Fibroblast of villous mesenchyme (primary cell): ENCODE data around the gene INHBE. TPM values are rescaled to one million over a fixed set of nuclear protein-coding genes. Genes with fewer than 3 reads are reported as not detected.

Experiments used
- DNase-seq: peaks from one replicate; pipeline ENCODE4 v3.0.0-alpha.2; 2010; ENCODE audit warnings: low read depth
- H3K4me3 ChIP-seq: 2 replicates; pipeline ENCODE4 v1.5.1; 2011; ENCODE audit warnings: low read depth, mild to moderate bottlenecking, low read length
- total RNA-seq: library from RNA; depleted of rRNA; stranded (reverse); fragments of >200 nt; gene quantifications from 2 replicates; pipeline ENCODE4 v1.2.3, GENCODE V29; 2012
- TF ChIP-seq, protein P1 (sequence below): IDR thresholded peaks from 2 replicates; pipeline ENCODE4 v1.5.1; 2012; ENCODE audit warnings: low read depth, mild to moderate bottlenecking, low read length; ENCODE audit not compliant: insufficient read depth

The INHBE gene
- total RNA-seq, 1 donor = 1.7 TPM

- H3K4me3 ChIP-seq = no peak overlapping the region
- TF ChIP-seq, protein P1, sequence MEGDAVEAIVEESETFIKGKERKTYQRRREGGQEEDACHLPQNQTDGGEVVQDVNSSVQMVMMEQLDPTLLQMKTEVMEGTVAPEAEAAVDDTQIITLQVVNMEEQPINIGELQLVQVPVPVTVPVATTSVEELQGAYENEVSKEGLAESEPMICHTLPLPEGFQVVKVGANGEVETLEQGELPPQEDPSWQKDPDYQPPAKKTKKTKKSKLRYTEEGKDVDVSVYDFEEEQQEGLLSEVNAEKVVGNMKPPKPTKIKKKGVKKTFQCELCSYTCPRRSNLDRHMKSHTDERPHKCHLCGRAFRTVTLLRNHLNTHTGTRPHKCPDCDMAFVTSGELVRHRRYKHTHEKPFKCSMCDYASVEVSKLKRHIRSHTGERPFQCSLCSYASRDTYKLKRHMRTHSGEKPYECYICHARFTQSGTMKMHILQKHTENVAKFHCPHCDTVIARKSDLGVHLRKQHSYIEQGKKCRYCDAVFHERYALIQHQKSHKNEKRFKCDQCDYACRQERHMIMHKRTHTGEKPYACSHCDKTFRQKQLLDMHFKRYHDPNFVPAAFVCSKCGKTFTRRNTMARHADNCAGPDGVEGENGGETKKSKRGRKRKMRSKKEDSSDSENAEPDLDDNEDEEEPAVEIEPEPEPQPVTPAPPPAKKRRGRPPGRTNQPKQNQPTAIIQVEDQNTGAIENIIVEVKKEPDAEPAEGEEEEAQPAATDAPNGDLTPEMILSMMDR = no peak
- peak; percentile 36 for DNase-seq
Observed at GRCh38 chr12:57483466-57483865, 28.4 kb downstream of the INHBE start.

DNA sequence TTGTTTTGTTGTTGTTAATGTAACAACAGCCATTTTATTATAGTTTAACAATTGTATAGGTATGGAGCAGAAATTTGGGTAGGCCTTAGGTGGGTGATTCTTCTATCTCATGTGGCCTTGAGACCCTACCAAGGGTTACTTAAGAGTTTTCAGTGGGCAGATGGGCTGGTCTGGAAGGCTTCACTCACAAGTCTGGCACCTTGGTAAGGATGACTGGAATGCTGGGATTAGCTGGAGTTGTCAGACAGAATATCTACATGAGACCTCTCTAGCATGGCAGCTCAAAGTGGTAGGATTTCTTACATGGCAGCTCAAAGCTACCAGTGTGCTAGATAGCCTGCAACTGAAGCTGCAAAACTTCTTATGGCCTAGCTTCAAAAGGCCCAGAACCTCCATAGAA lies 30.6 kb downstream of the INHBE start:
- TF ChIP-seq, protein P1 = no peak
- no peak for DNase-seq
- H3K4me3 ChIP-seq = no peak overlapping the region

DNA sequence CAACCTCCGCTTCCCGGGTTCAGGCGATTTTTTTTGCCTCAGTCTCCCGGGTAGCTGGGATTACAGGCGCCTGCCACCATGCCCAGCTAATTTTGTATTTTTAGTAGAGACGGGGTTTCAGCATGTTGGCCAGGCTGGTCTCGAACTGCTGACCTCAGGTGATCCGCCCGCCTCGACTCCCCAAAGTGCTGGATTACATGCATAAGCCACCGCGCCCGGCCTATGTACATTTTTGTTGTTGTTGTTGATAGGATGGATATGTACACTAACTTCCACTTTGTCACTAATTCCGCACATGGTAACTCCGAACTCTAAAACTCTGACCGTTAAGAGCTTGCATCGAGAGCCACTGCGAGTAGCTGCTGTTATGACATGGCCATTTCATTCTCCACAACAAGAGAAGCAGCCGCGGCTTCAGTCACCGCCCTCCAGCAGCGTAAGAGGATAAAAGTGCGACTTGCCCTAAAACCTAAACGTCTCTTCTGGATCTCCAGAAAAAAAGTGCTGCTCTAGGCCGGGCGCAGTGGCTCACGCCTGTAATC lies 32.0 kb downstream of the INHBE start:
- no peak for DNase-seq
- TF ChIP-seq, protein P1 = no peak
- H3K4me3 ChIP-seq = peak overlapping the region; percentile 96

DNA sequence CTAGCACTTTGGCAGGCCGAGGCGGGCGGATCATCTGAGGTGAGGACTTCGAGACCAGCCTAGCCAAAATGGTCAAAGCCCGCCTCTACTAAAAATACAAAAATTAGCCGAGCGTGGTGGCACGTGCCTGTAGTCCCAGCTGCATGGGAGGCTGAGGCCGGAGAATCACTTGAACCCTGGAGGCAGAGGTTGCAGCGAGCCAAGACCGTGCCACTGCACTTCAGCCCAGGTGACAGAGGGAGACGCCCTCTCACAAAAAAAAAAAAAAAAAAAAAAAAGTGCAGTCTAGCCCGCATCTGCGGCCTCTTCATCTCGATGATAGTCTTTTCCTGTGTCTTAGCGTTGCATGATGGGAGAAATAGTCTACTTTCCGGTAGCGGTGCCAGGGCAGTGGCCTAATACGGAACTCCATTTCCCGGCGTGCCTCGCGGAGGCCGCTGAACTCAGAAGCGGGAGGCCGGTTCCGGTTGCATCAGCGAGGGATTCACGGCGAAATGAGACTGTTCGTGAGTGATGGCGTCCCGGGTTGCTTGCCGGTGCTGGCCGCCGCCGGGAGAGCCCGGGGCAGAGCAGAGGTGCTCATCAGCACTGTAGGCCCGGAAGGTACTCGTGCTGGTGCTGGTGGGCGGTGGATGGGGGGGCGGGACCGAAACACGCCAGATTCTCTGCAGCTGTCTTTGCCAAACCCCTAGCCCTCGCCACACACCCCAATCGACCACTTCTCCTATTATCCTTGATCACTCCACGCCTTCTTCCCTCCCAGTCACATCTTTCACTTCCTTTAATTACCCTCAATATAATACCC lies 32.7 kb downstream of the INHBE start, which contains the start of gene MARS1:
Gene MARS1 (plus strand): TSS at position 472 of the 805 bp plus-strand sequence. CDS start 23 bp downstream, at position 495.
- DNase-seq = peak; percentile 97
- H3K4me3 ChIP-seq = peak within 1 kb of the TSS; percentile 96
- TF ChIP-seq, protein P1 = no peak

DNA sequence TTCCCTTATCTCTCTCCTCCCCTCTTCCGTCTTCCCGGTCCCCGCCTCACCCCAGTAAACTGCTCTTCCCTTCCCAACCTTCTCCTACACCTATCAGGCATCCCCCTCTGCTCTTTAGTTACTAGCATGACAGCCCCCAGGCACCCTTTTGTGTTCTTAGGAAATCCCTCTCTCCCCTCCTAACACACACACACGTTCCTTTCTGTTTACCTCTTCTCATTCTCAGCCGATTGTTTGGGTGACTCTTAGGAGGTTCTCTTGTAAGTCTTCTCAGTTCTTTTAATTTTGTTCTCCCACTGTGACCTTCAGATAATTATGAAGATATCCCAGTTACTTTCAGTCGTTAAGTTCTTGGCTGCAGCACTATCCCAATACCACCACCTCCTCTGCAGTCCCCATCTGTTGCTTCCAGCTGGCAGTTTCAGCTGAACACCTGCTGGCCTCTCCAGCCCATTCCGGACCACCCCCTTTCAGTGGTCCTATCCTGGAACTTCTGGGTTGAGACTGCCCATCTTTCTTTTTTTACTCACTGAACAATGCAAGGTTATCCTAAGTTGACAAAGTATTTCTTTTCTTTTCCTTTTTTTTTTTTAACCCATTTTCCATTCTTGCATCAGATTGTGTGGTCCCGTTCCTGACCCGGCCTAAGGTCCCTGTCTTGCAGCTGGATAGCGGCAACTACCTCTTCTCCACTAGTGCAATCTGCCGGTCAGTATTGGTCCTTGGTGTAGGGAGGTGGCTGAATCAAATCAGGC lies 33.5 kb downstream of the INHBE start:
- peak overlapping the region; percentile 96 for H3K4me3 ChIP-seq
- DNase-seq = peak; percentile 30
- TF ChIP-seq, protein P1 = no peak

- TF ChIP-seq, protein P1 = no peak
- peak overlapping the region; percentile 96 for H3K4me3 ChIP-seq
- DNase-seq = no peak
Observed at GRCh38 chr12:57489157-57489641, 34.1 kb downstream of the INHBE start.
